GM21576 (cell line): ENCODE data around the gene ADRA2B.
A peak's percentile ranks its signal among the peaks of the same experiment; 100 is the strongest.
"Not testable (repeated sequence)": the region's sequence is repeated elsewhere in the genome, so short reads cannot be mapped to it uniquely, and the experiment has no call there.

Experiments used
- ATAC-seq: cut with Tn5 transposase; IDR thresholded peaks from one replicate; pipeline ENCODE4 v1.9.1; 2021; ENCODE audit warnings: mild to moderate bottlenecking, moderate library complexity; ENCODE audit not compliant: unreplicated experiment

Gene ADRA2B

GRCh38 chr2:96116424-96116878 lies at the start of gene ADRA2B:
Gene ADRA2B (minus strand): TSS chr2:96116571. CDS start chr2:96116149, 422 bp downstream.
- peak; percentile 50 for ATAC-seq

DNA sequence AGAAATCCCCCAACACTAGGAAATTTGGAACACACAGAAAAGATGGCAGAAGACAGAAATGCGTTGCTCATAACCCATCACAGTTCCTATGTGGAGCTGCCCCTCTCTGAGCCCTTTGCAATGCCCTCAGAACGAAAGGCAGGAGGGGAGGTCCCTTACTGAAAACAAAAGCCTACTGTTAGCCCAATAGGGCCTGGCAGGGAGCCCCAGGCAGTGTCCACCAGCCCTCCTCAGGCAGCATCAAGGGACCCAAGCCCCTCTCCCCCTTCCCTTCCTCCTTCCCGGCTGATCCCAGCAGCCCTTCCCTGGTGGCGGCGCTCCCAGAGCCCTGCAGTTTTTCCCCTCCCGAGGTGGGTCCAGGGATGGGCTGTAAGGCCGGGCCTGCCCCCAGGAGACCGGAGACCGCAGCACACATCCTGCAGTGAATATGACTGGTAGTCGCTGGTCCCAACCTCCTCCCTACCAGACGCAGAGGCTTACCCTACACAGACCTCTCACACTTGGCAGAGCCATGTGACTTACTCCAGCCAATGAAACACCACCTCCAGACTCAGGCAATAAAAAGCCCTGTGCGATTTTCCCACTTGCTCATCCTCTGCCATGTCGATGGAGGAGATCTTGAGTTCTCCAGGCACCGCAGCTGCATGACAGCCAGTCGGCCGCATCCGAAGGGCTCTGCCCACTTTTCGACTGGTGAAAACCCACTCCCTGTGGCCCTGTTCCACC lies 48.3 kb upstream of the ADRA2B start:
- peak; percentile 66 for ATAC-seq

DNA sequence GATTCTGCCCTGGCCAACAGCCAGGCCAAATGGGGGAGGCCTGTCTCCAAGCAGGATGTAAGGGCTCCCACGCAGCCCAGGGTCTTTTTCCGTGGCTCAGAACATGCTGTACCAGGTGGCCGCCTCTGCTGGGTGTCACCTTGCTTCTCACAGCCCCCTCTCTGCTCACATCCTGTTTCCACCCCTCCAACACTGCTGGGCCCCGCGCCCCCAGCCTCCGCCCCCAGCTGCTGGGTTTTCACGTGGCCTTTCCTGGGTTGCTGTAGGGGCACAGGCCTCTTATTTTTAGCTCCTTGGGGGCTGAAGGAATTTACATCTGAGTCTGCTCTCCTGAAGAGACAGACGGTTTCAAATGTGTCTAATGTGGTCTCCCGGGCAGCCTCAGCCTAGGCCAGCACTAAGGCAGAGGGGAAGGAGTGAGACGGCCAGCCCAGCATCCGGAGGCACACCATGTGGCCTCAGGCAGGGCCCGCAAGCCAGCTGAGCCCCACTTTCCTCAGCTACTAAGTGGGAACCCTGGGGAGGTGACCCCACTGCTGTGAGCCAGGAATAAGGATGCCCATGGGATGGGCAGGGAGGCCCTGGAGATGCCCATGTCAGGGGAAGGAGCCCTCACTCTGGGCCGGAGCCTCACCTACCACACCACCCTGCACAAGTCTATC lies 47.5 kb upstream of the ADRA2B start:
- ATAC-seq, result peak; percentile 55

DNA sequence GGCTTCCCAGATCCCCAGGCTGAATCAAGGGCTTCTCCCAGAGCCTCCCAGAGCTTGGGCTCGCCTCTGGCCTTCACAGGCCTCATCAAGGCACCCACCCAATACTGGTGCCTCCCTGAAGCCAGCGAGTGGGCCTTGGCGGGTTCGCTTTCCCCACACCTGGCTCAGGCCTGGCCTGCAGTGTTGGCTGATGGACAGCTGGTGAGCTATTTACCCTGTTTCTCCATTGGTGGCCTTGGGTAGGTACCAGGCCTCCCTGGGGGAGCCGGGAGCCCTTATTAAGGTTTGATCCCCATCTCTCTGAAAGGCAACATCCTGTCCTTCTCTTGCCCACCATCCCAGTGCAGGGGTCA lies 47.0 kb upstream of the ADRA2B start:
- no peak for ATAC-seq

- no peak for ATAC-seq
These were observed 45.5 kb upstream of the ADRA2B start for GRCh38 chr2:96161898-96162297.

DNA sequence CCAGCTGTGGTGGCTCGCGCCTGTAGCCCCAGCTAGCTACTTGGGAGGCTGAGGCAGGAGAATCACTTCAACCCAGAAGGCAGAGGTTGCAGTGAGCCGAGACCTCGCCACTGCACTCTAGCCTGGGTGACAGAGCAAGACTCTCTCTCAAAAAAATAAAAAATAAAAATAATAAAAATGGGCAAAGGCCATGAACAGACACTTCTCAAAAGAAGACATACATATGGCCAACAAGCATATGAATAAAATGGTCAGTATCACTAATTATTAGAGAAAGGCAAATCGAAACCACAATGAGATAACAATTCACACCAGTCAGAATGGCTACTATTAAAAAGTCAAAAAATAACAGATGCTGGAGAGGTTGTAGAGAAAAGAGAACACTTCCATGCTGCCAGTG lies 44.0 kb upstream of the ADRA2B start:
- ATAC-seq, result not testable (repeated sequence)

- ATAC-seq, result no peak
These were observed 42.9 kb upstream of the ADRA2B start for GRCh38 chr2:96159084-96159830.

DNA sequence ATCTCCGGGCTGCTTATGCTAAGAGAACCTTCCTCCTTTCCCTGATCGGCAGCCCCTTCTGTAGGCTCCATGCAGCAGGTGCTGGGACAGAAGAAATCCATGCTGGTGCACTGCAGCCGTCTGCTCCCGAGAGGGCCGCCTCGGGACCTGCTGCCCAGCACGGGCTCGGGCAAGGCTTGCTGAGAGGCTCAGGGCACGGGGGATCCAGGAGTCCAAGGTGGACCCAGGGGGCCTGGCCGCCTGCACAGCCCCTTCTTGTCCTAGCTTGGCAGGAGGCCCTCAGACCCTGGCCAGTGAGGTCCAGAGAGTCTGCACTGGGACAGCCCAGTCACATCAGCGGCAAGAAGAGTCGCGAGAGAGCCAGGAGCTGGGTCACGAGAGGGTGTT lies 42.2 kb upstream of the ADRA2B start:
- no peak for ATAC-seq

DNA sequence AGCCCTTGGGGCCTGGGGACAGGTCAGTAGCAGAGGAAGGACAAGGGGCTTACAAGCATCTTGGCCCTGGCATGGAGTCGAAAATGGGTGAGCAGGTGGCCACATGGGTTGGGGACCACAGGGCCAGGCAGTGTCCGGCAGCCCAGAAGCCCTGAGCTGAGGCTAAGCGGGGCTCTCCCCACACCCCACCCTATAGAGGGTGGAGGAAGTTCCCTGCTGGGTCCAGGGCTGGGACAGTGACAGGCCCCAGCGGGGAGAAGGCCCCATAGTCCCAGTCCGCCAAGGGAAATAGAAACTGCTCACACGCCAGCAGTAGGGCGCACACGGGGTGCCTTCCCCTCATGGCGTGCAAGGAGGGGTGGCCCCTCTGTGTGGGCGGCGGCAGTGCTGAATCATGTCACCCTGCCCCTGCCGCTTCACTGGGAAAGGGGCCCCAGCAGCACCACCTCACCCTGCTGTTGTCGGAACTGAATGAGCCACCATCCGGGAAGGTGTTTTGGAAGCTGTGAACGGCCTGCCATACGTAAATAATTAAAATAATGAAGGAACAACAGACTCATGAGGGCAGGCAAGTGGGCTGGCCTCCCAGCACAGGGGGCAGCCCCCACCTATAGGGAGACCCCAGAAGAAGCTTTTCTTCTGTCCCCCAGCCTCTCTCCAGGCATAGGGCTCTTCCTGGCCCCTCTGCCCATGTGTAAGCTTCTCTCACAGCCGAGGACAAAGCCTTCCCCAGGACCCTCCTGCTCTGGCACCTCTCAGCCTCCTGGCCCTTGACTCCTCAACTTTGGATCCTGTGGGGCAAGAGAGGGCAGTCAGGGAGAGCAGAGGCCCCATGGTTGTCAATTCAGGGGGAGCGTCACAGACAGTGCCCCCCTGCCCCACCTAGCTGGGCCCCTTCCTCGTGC lies 41.5 kb upstream of the ADRA2B start:
- ATAC-seq, result peak; percentile 53

DNA sequence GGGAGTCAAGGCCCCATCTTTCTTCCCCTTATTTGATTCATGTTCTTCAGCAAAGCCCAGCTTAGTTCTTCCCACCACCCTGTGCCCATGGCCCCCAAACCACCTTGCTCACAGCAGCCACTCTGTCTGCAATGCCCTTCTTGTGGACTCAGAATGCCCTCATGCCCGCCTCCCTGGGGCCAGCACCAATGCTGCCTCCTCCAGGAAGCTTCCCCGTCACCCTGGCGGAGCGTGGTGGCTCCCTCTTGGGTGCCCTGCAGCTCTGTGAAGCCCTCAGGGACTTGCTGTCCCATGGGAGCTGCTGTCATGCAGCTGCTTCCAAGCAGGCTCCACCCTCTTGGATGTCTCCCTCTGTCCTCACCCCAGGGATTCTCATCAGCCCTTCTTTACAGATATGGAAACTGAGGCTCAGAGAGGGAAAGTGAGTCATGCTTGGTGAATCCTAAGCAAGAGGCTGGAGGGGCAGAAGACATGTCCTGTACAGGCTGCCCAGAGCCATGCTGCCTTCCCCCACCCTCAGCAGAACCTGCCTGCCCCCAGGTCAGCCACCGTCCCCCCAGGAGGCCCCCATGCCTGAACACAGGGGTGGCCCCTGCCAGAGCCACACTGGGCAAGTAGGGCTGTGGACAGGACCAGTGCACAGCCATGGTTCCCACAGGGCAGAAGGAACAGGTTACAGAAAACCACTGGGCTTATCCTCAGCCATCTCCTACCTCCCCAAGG lies 40.7 kb upstream of the ADRA2B start:
- ATAC-seq, result peak; percentile 21

- ATAC-seq, result no peak
These were observed 39.8 kb upstream of the ADRA2B start for GRCh38 chr2:96156011-96156820.

DNA sequence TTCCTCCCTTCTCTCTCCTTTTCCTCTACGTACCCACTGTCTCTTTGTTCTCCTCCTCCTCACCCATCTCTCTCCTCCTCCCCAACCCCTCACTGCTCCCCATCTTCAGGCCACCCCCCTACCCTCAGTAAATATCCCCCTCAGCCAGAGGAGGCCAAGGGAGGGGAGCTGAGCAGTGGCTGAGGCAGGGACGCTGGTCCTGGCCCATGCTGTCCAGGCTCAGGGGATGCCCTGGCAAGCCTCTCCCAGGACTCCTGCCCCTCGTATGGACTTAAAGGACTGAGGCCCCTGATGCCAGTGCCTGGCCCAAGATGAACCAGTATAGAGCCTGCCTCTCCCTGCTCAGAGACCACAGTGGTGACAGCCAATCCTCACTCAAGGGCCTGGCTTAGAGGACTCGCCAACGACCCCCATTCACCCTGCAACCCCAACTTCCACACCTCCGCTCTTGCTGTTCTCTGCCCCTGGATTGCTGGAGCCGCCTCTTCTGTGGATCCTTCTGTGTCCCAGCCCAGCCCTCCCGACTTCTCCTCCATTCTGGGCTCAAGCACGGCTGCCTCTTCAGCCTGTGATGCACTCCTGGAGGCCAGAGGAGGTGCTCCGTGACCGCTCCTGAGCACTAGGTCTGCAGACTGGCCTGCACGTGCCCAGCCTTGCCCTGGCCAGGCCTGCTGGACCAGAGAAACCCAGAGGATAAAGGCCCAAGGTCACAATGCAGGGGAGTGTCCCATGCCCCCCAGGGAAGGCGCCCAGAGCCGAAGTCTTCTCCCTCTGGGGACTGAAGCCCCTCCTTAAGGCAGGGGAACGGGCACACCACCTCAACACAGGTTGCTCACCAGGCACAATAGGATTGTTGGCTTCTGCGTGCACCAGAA lies 38.4 kb upstream of the ADRA2B start:
- ATAC-seq, result no peak

GRCh38 chr2:96153991-96154431 lies 37.6 kb upstream of the ADRA2B start:
- ATAC-seq, result no peak

DNA sequence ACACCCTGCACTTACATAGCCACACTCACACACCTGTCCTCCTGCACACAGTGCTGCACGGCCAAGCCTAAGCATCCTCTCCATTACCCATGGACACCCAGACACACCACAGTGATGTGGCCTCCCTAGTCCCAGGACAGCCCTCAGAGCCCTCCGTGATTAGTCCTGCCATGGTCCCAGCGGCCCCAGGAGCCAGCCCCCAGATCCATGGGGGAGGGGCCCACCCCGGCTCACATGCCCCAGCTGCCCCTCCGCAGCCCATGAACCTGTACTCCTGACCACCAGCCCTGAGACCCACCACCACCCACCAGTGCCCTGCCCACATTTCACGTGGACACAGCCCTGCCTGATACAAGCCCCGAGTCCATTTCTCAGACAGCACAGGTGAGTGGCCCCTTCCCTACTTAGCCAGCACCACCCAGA lies 36.9 kb upstream of the ADRA2B start:
- ATAC-seq, result no peak

DNA sequence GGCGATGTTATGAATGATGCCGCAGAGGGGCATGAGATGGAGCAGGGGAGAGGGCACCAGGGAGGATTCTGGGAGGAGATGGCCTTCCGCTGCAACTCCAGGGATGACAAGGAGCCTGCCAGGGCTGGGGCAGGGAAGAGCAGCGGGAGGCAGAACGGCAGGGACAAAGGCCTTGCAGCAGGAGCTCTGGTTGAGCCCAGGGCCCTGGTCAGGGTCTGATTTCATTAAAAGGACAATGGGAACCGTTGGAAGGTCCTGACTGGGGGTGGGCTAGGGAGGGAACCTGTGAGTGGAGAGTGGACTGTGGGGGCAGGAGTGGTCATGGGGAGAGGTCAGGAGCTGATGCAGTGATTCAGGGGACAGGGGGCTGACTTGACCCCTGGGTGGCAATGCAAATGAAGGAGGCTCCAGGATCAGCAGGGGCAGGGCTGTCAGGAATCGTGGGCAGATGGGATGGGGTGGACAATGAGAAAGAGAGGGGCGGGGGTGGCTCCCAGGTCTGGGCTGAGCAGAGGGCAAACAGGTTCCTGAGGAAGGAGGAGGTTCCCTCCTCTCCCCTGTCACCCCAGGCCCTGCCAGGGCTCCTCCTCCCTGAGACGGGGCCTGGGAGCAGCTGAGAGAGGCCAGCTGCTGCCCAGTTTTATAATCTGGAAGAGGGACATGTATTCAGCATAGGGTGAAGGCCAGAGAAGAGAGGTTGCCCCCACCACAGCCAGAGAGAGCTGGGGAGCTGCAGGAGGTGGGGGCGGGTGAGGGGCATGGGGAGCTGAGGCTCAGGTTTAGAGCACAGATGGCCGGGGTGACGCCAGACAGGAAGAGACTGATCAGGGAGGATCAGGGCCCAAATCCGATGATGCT lies 36.2 kb upstream of the ADRA2B start:
- ATAC-seq, result no peak

DNA sequence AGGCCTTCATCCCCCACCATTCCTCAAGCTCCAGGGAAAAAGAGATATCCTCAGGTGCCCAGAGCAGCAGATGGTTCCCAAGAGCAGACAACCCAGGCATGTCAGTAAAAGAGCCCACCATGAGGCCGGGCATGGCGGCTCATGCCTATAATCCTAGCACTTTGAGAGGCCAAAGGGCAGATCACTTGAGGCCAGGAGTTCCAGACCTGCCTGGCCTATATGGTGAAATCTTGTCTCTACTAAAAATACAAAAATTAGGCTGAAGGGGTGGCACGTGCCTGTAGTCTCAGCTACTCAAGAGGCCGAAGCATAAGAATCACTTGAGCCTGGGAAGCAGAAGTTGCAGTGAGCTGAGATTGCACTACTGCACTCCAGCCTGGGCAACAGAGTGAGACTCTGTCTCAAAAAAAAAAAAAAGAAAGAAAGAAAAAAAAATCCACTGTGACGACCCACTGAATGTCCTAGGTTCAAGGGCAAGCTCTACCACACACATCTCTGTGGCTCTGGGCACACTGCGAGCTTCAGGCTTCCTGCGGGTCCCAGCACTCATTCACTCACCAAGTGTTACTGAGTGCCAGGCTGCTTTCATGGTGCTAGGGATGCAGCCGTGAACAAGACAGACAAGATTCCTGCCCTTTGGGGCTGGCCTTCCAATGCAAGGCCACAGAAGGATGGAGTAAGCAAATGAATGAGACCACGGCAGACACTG lies 35.4 kb upstream of the ADRA2B start:
- ATAC-seq, result no peak
